Natural killer cell (primary cell): ENCODE measurements around the gene CD151. TPM values are rescaled to one million over a fixed set of nuclear protein-coding genes. Genes with fewer than 3 reads are reported as not detected.

Experiments
- ATAC-seq, 3 donors: fragments of 150-1000 bp in 2 of 3; fragments of 200-7000 bp in 1 of 3; cut with Tn5 transposase; 1 replicate in 1 of 3; 2 replicates in 2 of 3; pipeline ENCODE4 v1.10.0; 2021; ENCODE audit warnings: mild to moderate bottlenecking in 2 of 3, moderate library complexity in 2 of 3
- DNase-seq, 2 donors: peaks; one replicate each; pipeline versions ENCODE4 v3.0.0 to v3.0.0-alpha.2; 2013 to 2021; ENCODE audit warnings: mixed read lengths in 1 of 2
- H3K27ac ChIP-seq: one replicate; pipeline ENCODE4 v1.5.1; 2013; ENCODE audit warnings: mild to moderate bottlenecking, low read length
- H3K27me3 ChIP-seq: one replicate; pipeline ENCODE4 v1.6.1; 2013; ENCODE audit warnings: low read length; ENCODE audit not compliant: control insufficient read depth, insufficient read depth
- H3K36me3 ChIP-seq: one replicate; pipeline ENCODE4 v1.6.1; 2013; ENCODE audit warnings: low read length; ENCODE audit not compliant: control insufficient read depth, insufficient read depth
- H3K4me1 ChIP-seq: one replicate; pipeline ENCODE4 v1.6.1; 2013; ENCODE audit warnings: low read length; ENCODE audit not compliant: control insufficient read depth, insufficient read depth
- H3K4me3 ChIP-seq: one replicate; pipeline ENCODE4 v1.5.1; 2013; ENCODE audit warnings: low read length
- H3K9me3 ChIP-seq: one replicate; pipeline ENCODE4 v1.6.1; 2013; ENCODE audit warnings: low read length; ENCODE audit not compliant: control insufficient read depth, insufficient read depth
- H3K27ac Mint-ChIP-seq, 2 donors: one replicate each; pipeline ENCODE4 v1.8.0; 2022; ENCODE audit warnings: mild to moderate bottlenecking in 2 of 2, mixed read lengths in 2 of 2, moderate library complexity in 1 of 2
- H3K27me3 Mint-ChIP-seq, 2 donors: one replicate each; pipeline ENCODE4 v1.8.0; 2022; ENCODE audit warnings: low read depth in 2 of 2, mixed read lengths in 2 of 2
- H3K36me3 Mint-ChIP-seq: one replicate; pipeline ENCODE4 v1.8.0; 2022; ENCODE audit warnings: mixed read lengths
- H3K4me1 Mint-ChIP-seq, 2 donors: one replicate each; pipeline ENCODE4 v1.8.0; 2022; ENCODE audit warnings: mixed read lengths in 2 of 2
- H3K4me3 Mint-ChIP-seq: one replicate; pipeline ENCODE4 v1.8.0; 2022; ENCODE audit warnings: mild to moderate bottlenecking, moderate library complexity, mixed read lengths
- H3K9me3 Mint-ChIP-seq, 2 donors: one replicate each; pipeline ENCODE4 v1.8.0; 2022; ENCODE audit warnings: mixed read lengths in 2 of 2
- CTCF ChIP-seq: fragments of 200-600 bp; IDR thresholded peaks from one replicate; pipeline ENCODE4 v1.8.0; 2022; ENCODE audit warnings: antibody characterized with exemption
- WGBS: methylation state at CpG from one replicate; pipeline ENCODE4 v1.1.7; 2013; ENCODE audit warnings: missing lambda C conversion rate; ENCODE audit not compliant: insufficient coverage; 5-methylcytosine and 5-hydroxymethylcytosine counted together
- intact Hi-C: fragments of 100-400 bp; cut with micrococcal nuclease; formaldehyde crosslinking; loops from one replicate; pipeline ENCODE4 v1.14.2; 2022
- total RNA-seq, 4 donors: library from RNA; stranded (reverse); fragments of 120-200 nt in 1 of 4; gene quantifications; one replicate each; pipeline versions ENCODE4 v1.2.3 to v1.2.4, GENCODE V29; 2013 to 2022

CD151 gene
- total RNA-seq, 3 donors from 2014 or later (not counting 1 experiment from before 2014, with no cell fraction given), result 40.9 to 68.3 (median 52.9) TPM

GRCh38 chr11:849104-849824 lies 16.5 kb downstream of the CD151 start:
- 4% methylated on average over 71 of the region's 71 CpGs for whole genome bisulfite sequencing
- no peak overlapping the region for H3K27ac Mint-ChIP-seq
- peaks cover 0 to 21% of the 10 kb centered on the region in 2 donors for H3K4me1 Mint-ChIP-seq
- no peaks in the 10 kb centered on the region for H3K27me3 Mint-ChIP-seq
- intact Hi-C loops, result loop anchor here (10.0 kb wide), 1 partner anchor 66 kb away; the partner anchor contains the start of gene CHID1
- no peaks in the 10 kb centered on the region for H3K9me3 ChIP-seq
- H3K4me3 Mint-ChIP-seq, result peak overlapping the region; percentile 78
- peak in 1 of 2 donors; percentile 56 for DNase-seq
- H3K27me3 ChIP-seq, result peaks cover 6% of the 10 kb centered on the region
- no peaks in the 10 kb centered on the region for H3K36me3 ChIP-seq
- H3K36me3 Mint-ChIP-seq, result no peaks in the 10 kb centered on the region
- no peak for TF ChIP-seq CTCF
- no peak overlapping the region for H3K27ac ChIP-seq
- peak in 2 of 3 donors; percentile 40 to 49 for ATAC-seq
- peaks cover 28% of the 10 kb centered on the region for H3K4me1 ChIP-seq
- peak overlapping the region; percentile 13 for H3K4me3 ChIP-seq
- H3K9me3 Mint-ChIP-seq, result no peaks in the 10 kb centered on the region

DNA sequence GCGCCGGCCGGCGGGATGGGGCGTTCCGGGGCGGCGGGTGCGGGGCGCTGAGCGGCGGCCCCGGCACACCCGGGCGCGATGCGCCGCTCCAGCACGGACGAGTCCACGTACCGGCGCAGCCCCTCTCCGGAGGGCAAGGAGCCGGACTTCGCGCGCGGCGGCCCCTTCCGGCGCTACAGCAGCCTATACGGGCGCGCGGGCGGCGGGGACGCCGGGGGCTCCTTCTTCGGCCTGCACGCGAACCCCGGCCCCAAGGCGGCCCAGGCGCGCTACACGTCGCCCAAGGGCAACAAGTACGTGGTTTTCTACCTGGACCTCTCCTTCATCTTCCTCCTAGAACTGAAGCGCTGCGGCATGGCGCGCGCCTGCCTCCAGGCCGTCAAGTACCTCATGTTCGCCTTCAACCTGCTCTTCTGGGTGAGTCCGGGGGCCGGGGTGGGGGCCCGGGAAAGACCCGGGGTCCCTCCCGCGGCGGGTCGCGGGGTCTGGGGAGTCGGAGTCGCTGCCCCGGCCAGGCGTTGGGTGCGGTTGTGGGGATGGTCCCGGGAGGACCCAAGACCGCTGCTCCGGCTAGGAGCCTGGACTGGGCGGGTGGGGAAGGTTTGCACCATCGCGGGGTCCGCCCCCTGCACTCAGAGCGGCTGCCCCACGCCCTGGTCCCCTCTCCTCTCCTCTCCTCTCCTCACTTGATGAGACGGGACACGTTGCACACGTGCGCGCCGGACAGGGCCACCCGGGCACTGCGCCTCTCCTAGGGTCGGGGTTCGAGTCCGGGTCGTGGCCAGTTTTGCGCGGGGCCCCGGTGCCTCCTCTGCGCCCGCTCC lies 17.4 kb downstream of the CD151 start:
- ATAC-seq (peak in 1 of 3 donors; percentile 11), DNase-seq (no peak)
- H3K27me3 ChIP-seq, result peaks cover 6% of the 10 kb centered on the region
- Mint-ChIP-seq H3K9me3 (no peaks in the 10 kb centered on the region), H3K27me3 (no peaks in the 10 kb centered on the region), H3K36me3 (no peaks in the 10 kb centered on the region), H3K4me1 (peaks cover 0 to 15% of the 10 kb centered on the region in 2 donors), H3K27ac (no peak overlapping the region), H3K4me3 (peak overlapping the region; percentile 58)
- no peak for TF ChIP-seq CTCF
- H3K36me3 ChIP-seq, result no peaks in the 10 kb centered on the region
- WGBS, result 47% methylated on average over 97 of the region's 97 CpGs
- no peak overlapping the region for H3K4me3 ChIP-seq
- intact Hi-C loops, result loop anchor here (10.0 kb wide), 1 partner anchor 65 kb away; the partner anchor contains the start of gene CHID1
- no peak overlapping the region for H3K27ac ChIP-seq
- peaks cover 19% of the 10 kb centered on the region for H3K4me1 ChIP-seq
- H3K9me3 ChIP-seq, result no peaks in the 10 kb centered on the region

DNA sequence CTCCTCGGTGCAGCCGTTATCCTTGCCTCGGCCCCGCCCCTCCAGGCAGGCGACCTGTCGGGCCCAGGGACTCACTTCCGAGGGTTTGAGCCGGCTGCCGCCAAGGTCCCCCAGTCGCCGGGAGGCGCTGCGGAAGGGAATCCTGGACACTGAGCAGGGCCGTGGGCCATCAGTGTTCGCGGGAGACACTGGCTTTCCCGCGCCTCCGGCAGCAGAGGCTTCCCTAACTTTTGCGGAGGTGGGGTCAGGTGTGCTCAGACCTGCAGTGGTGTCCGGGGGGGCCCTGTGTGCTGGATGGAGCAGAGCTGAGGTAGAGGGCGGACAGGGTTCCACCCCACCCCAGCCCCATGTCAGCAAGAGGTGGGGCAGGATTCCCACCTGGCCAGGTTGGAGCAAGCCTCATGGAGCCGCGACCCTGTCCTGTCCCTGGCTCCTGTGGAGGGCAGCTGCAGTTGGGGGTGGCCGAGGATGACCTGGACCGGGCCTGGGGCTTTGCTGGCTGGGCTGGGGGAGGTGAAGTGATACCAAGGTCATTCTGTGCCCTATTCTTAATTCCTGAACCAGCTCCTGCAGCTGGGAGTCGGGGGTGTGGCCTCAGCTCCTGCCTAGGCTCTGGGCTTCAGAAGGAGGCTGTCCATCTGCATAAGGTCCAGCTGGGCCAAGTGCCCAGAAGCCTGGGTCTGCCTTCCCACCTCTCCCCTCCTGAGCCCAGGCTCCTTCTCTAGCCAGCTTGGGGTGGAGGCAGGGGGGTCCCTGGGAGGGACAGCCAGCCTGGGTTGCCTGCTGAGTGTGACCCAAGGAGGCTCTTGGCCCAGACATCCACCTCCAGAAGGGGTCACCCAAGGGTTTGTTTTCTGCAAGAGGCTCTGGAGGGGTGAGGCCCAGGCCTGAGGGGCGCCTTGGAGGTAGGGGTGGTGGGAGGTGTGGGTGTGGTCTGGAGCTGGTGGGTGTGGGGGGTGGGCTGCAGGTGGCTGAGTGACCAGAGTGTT lies 18.3 kb downstream of the CD151 start:
- no peaks in the 10 kb centered on the region for H3K36me3 Mint-ChIP-seq
- Histone ChIP-seq H3K27me3 (peaks cover 6% of the 10 kb centered on the region), H3K4me1 (peaks cover 20% of the 10 kb centered on the region), H3K36me3 (no peaks in the 10 kb centered on the region), H3K27ac (no peak overlapping the region), H3K9me3 (no peaks in the 10 kb centered on the region), H3K4me3 (no peak overlapping the region)
- no peak for TF ChIP-seq CTCF
- H3K4me3 Mint-ChIP-seq, result no peak overlapping the region
- no peak overlapping the region for H3K27ac Mint-ChIP-seq
- ATAC-seq (no peak), DNase-seq (peak in 1 of 2 donors; percentile 33)
- no peaks in the 10 kb centered on the region for H3K9me3 Mint-ChIP-seq
- H3K27me3 Mint-ChIP-seq, result no peaks in the 10 kb centered on the region
- 92% methylated on average over 28 of the region's 28 CpGs for WGBS
- H3K4me1 Mint-ChIP-seq, result peaks cover 0 to 12% of the 10 kb centered on the region in 2 donors
- intact Hi-C loops, result no loop called here
